Astrocyte (in vitro differentiated cells and primary cell): ENCODE results near the gene KCNAB1.

Experiments used
- EZH2 ChIP-seq: IDR thresholded peaks from 2 replicates; pipeline ENCODE4 v1.6.1; 2012; ENCODE audit warnings: mild to moderate bottlenecking, low read length, inconsistent platforms; ENCODE audit not compliant: insufficient read depth
- TF ChIP-seq, protein P1 (sequence below): IDR thresholded peaks from 2 replicates; pipeline ENCODE4 v1.5.1; 2011; ENCODE audit warnings: low read depth, mild to moderate bottlenecking, inconsistent platforms, low read length, moderate library complexity; ENCODE audit not compliant: insufficient read depth

- TF ChIP-seq, protein P1, sequence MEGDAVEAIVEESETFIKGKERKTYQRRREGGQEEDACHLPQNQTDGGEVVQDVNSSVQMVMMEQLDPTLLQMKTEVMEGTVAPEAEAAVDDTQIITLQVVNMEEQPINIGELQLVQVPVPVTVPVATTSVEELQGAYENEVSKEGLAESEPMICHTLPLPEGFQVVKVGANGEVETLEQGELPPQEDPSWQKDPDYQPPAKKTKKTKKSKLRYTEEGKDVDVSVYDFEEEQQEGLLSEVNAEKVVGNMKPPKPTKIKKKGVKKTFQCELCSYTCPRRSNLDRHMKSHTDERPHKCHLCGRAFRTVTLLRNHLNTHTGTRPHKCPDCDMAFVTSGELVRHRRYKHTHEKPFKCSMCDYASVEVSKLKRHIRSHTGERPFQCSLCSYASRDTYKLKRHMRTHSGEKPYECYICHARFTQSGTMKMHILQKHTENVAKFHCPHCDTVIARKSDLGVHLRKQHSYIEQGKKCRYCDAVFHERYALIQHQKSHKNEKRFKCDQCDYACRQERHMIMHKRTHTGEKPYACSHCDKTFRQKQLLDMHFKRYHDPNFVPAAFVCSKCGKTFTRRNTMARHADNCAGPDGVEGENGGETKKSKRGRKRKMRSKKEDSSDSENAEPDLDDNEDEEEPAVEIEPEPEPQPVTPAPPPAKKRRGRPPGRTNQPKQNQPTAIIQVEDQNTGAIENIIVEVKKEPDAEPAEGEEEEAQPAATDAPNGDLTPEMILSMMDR: no peak
- TF ChIP-seq EZH2: no peak
Observed at GRCh38 chr3:156140001-156140595, 19.7 kb downstream of the KCNAB1 start.
